DMS53 (cell line): ENCODE data around the gene ZCCHC17.

Source experiments
- DNase-seq: peaks from one replicate; lab custom pipeline; 2025; lab: John Stamatoyannopoulos, UW

The ZCCHC17 gene

DNA sequence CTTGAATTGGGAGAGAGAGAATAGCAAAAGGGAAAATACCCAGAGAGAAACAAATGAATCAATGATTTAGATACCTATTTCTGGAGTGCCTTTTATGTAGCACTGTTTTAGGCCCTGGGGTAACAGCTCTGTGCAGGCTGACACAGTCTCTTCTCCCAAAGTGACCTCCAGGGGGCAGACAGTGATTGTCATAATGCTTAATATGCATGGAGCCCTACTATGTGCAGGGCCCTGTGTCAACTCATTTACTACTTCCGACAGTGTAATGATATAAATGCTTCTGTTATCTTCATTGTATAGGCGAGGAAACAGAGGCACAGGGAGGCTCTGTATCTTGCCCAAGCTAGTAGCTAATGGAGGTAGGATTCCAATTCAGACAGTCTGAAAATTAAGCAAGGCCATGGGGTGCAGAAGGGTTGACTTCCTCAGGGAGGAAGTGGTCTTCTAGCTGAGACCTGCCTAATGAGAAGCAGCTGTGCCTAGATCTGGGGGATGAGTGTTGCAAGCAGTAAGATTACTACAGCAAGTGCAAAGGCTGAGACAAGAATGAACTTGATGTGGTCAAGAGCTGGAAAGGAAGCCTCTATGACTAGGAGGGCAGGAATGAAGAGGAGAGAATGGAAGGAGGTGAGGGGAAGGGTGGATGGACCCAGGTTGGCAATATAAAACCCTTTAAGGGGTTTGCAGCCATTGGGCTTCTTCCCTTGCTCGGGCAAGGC, 100.0 kb downstream of the ZCCHC17 start:
- no peak for DNase-seq

DNA sequence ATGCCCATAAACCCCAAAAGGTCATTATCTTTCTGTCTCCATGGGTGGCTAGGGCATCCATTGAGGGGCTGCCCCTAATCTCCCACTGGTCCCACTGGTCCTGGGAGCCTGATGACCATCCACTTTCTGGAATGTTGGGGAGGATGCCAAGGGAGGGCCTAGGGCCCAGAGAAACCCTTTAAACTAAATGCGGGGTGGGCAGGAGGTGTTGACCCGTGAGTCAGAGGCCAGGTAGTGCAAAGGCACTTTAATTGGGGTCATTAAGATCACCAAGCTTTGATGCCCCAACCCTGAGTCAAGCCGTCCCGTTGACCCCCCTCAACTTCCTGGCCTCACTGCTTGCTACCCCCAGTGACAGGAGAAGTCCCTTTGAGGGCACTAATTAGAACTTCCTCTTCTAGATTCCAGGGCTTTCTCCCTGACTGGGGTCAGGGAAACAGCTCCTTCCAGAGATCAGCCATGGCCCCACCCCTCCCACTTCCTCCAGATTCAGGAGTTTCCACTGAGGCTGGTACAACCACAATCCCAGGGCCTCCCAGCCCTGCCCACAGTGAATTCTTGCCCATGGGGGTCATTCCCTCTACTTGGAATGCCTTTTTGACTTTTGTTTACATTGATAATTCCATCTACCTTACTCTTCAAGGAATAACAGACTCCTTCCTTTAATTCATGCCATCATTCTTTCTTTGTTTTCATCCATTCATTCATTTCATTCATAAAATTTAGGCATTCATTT, 100.7 kb downstream of the ZCCHC17 start:
- no peak for DNase-seq

DNA sequence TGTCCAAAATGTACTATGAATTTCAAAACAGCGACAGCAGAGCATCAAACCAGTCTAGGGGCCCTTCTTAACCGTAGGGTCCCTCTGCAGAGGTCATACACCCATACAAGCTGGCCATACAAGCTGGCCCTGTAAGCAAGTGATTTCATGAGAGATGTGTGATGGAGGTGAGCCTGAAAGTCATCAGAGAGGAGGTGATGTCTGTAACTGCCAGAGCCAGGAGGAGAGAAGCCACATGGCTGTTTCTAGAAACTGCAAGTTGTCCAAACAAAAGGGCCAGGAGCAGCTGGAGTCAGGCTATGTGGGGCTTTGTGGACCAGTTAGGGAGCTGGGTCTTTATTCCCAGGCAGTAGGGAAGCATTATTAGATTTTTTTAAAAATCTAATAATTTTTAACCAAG, 101.4 kb downstream of the ZCCHC17 start:
- peak; percentile 29 for DNase-seq

DNA sequence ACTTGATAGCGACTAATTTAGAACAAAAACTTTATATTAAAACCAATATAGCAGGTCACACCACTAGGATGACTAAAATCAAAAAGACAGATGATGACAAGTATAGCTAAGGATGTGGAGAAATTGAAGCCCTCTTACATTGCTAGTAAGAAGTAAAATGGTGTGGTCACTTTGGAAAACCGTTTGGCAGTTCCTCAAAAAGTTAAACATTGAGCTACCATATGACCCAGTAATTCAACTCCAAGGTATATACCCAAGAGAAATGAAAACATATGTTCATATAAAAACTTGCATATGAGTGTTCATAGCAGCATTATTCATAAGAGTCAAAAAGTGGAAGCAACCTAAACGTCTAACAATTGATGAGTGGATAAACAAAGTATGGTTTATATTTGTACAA, 103.1 kb downstream of the ZCCHC17 start:
- no peak for DNase-seq

DNA sequence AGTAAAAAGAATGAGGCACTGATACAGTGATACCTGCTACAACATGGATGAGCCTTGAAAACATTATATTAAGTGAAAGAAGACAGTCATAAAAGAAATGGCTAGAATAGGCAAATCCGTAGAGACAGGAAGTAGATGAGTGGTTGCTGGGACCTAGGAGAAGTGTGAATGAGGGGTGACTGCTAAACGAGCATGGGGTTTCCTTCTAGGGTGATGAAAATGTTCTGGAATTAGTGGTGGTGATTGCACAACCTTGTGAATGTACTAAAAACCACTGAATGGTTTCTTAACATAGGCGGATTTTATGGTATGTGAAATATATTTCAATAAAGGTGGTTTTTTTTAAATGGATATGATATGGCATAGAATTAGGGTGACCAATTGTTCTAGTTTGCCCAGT, 103.6 kb downstream of the ZCCHC17 start:
- DNase-seq = no peak

DNA sequence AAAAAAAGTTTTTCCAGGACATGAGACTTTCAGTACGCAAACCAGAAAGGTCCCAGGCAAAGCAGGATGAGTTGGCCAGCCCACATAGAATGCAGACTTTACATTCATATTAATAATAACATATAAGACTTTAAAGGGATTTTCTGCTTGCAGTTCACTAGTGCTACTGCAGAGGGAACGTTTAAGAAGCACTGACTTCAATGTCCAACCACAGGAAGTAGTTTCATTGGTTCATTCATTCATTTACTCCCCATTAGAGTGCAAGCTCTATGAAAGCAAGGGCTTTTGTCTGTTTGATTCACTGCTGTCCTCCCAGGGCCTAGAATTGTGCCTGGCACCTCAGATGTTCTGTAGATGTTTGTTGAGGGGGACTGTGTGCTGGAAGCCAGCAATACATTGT, 104.4 kb downstream of the ZCCHC17 start:
- no peak for DNase-seq

DNA sequence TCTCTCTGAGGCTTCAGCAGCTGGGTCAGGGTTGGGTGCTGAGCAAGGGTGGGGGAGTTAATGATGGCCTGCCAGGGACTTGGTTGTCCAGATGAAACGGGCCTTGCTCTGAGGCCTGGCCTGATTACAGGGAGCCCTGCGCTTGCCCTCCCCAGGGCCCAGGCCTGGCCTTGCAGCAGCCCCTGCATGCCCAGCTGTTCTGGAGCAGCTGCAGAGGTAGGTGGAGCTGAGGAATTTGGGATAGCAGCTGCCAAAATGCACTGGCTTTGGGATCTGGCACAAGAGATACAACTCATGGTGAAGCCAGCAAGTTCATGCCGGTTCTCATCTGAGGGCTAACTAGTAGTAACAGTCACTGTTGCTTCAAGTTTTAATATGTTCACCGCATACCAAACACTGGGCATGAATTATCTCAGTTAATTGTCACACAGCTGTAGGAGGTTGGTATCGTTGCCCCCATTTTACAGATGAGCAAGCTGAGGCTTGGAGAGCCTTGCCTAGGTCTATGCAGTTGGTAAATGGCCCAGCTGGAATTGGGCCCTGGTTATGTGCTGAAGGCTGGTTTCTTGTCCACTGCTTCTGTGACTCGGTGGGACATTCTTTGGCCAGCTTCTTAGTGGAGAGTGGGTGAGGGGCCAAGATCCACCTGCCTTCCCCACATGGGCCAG, 108.9 kb downstream of the ZCCHC17 start:
- no peak for DNase-seq

DNA sequence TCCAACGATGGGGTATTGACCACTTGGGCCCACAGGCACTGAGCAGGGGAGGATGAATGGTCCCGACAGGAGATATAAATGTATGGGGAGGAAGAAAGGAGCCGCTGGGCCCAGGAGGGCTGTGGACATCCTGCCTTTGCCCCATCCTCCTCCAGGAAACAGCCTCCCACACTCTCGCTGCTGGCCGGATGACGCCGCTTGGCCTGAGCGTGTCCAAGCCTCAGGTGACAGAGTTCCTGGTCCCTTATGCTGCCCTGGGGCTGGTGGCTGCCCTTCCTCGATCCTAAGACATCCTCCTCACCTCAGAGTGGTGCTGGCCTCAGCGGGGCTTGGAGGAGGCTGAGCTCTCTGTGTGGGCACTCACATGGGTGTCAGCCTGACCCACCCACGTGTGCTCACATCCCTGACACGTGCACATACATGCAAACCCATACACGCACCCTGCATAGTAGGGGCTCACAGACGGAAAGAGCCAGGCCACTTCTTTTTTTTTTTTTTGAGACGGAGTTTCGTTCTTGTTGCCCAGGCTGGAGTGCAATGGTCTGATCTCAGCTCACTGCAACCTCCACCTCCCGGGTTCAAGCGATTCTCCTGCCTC, 110.3 kb downstream of the ZCCHC17 start:
- DNase-seq = no peak

DNA sequence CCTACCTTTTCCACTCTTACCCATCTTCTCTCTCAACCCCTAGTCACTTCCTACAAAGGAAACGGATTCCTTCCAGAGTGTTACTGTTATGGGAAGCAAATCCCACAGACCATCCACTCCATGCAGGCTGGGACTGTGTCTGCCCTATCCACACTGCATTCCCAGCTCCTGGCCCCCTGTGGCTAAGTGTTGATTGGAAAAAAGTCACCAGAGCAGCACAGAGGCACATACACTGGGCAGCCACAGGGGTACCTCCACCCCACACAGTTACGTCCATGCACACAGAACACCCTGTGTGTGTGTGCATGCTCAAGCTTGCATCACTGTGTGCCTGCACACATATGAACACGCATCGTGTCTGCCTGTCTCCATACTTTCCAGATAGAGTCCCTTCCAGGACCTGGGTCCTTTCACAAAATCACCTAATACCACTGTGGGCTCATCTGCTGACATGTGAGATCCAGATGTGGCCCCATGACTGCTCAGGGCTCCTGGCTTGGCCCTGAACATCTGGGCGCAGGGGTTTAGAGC, 112.0 kb downstream of the ZCCHC17 start:
- no peak for DNase-seq

DNA sequence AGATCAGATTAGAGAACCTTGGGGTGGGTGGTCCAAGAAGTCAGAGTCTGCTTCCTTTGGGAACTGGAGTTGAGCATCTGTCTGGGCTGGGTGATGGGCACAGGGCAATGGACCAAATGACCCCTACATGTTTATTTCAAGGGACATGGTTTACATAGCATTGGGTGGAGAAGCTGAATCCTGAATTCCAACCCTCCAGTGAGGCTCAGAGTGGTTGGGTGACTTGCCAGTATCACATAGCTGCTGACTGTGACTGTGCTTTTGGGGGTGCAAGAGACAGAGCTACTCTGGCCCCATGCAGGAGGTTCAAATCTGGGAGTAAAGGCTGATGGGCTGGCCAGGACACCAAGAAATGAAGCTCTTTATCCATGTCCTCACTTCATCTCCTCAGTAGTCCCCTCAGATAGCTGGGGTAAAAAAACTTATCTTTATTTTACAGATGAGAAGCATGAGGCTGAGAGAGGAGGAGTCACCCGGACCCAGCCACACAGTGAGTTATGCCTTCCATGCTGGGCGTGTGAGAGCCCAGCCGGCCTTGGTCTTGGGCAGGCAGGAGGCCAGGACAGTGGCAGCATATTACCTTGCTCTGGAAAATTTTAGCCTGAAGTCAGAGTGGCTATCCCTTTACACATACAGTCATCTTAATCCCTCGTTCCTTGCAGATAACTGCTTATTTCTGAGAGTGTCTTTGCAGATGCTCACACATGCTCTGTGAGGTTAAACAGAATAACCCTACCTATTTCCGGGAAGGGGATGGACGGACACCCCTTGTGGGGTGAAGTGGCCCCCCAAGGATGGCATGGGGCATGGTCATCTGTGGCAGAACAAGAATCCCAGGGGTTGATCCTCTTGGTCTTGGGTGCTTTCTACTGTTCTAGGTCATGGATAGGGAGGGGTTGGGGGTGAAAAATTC, 113.4 kb downstream of the ZCCHC17 start:
- no peak for DNase-seq

DNA sequence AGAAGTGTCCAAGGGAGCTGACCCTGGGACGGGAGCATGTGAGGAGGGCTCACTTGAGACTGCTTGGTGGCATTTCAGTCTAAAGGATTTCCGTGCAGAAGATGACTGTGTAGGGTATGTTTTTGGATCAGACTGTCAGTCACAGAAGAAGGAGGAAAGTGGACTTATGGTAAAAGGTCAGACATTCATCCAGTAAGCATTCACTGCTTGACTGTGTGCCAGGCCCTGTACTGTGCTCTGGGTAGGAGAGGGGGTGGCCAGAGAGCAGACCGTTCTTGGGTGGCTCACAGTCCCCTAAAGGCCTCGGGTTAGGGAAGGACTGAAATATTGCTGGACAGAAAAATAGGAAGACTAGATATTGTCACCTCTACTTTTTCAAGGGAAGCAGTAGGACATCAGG, 114.0 kb downstream of the ZCCHC17 start:
- no peak for DNase-seq

DNA sequence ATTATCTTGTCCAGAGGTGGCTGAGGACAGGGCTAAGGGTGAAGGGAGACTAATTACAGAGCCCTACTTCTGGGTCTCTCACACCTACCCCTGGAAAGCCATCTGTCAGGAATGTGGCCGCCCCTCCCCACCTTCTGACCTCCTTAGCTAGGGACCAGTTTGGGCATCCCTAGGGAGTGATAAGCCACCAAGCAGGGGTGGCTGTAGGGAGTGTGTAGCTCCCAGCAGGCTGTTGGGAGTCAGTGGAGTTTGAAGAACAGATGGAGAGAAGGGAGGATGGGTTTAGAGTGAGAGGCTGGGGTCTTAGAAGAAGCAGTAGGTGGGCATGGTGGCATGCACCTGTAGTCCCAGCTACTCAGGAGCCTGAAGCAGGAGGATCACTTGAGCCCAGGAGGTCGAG, 115.4 kb downstream of the ZCCHC17 start:
- DNase-seq = no peak

DNA sequence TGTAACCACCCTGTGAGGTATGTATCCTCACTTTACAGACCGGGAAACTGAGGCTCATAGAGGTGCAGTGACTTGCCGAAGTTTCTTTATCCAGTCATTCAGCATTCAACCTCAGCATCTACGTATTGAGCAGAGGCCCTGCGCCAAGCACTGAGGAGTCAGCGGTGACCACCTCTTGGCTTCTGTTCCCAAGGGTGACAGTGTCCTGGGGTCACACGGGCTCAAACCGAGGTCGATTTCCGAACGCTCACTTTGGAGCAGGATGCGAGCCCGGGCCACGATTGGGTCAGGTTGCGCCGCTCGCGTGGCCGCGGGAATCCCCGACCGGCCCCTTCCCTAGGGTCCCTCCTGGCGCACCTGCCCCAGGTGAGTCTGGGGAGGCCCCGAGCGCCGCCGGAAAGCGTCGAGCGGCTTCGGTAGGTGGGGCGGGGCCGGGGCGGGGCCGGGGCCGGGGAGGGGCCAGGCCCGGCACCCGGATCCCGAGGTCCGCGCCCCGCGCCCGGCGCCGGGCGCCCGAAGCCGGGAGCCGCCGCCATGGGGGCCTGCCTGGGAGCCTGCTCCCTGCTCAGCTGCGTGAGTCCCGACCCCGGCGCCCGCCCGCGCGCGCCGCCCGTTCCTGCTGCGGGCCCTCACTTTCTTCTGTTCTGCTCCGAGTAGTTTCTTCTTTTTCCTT, 116.0 kb downstream of the ZCCHC17 start, which contains the start of gene SERINC2:
SERINC2 (plus strand) TSS at position 482 of the 673 bp plus-strand sequence; CDS start at position 535, 53 bp downstream.
- peak; percentile 89 for DNase-seq

DNA sequence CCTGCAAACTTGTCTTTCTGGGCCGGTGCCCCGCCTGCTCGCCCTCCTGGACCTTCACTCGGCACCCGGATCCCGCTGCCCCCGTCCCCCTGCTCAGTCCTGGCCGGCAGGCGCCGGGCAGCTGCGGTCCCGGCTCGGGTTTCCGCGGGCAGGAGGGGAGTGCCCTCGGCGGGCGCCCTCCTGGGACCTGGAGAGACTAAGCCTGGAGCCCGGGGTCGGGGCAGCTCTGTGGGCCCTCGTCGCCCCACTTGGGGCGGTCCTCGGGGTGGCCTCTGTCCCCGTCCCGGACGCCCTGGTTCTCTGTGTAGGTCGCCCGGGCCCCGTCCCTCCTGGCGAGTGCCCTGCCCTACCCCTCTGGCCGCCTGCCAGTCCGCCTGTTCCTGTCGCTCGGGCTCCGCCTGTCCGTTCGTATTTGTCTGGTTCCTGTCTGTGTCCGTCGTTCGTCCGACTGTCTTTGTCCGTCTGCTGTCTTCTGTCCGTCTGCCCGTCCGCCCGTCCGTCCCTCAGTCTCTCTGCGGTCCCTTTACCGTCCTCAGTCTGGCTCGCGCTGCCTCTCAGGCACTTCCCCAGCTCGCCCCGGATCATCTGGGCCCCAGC, 116.7 kb downstream of the ZCCHC17 start:
- DNase-seq = peak; percentile 82
